Glutamatergic neuron (in vitro differentiated cells): ENCODE results near the gene YRDC. TPM values are rescaled to one million over a fixed set of nuclear protein-coding genes. Genes with fewer than 3 reads are reported as not detected.

Source experiments
- DNase-seq: peaks from one replicate; pipeline ENCODE4 v3.0.0; 2022
- H3K27ac Mint-ChIP-seq: one replicate; pipeline ENCODE4 v1.8.0; 2020; ENCODE audit warnings: mild to moderate bottlenecking, mixed read lengths, inconsistent platforms; ENCODE audit not compliant: unreplicated experiment
- H3K27me3 Mint-ChIP-seq: one replicate; pipeline ENCODE4 v1.8.0; 2020; ENCODE audit warnings: mild to moderate bottlenecking, moderate library complexity, mixed read lengths, inconsistent platforms; ENCODE audit not compliant: unreplicated experiment
- H3K36me3 Mint-ChIP-seq: one replicate; pipeline ENCODE4 v1.8.0; 2020; ENCODE audit warnings: mild to moderate bottlenecking, mixed read lengths, inconsistent platforms; ENCODE audit not compliant: unreplicated experiment
- H3K4me1 Mint-ChIP-seq: one replicate; pipeline ENCODE4 v1.8.0; 2020; ENCODE audit warnings: mild to moderate bottlenecking, low read depth, mixed read lengths, inconsistent platforms; ENCODE audit not compliant: unreplicated experiment
- H3K4me3 Mint-ChIP-seq: one replicate; pipeline ENCODE4 v1.8.0; 2020; ENCODE audit warnings: mild to moderate bottlenecking, mixed read lengths, inconsistent platforms; ENCODE audit not compliant: unreplicated experiment
- H3K9me3 Mint-ChIP-seq: one replicate; pipeline ENCODE4 v1.8.0; 2020; ENCODE audit warnings: mild to moderate bottlenecking, moderate library complexity, mixed read lengths, inconsistent platforms; ENCODE audit not compliant: unreplicated experiment
- total RNA-seq: library from RNA; stranded (reverse); fragmentation: NEBNext Ultra II Directional; extraction: Animal tissue kit (Norgen Biotek cat#: 25700); gene quantifications from one replicate; pipeline ENCODE4 v1.2.1, GENCODE V29; 2021; ENCODE audit not compliant: unreplicated experiment
- TF ChIP-seq, protein P1 (sequence below): fragments of 200-600 bp; sonication (generic); IDR thresholded peaks from one replicate; pipeline ENCODE4 v1.5.0; 2021; ENCODE audit not compliant: partially characterized antibody, unreplicated experiment

Gene YRDC
- total RNA-seq, 1 donor from 2014 or later: 14.9 TPM

GRCh38 chr1:37822906-37823815, 15.2 kb upstream of the YRDC start:
- H3K4me3 Mint-ChIP-seq: no peak overlapping the region
- no peaks in the 10 kb centered on the region for H3K36me3 Mint-ChIP-seq
- no peak overlapping the region for H3K27ac Mint-ChIP-seq
- no peaks in the 10 kb centered on the region for H3K9me3 Mint-ChIP-seq
- H3K27me3 Mint-ChIP-seq: no peaks in the 10 kb centered on the region
- TF ChIP-seq, protein P1, sequence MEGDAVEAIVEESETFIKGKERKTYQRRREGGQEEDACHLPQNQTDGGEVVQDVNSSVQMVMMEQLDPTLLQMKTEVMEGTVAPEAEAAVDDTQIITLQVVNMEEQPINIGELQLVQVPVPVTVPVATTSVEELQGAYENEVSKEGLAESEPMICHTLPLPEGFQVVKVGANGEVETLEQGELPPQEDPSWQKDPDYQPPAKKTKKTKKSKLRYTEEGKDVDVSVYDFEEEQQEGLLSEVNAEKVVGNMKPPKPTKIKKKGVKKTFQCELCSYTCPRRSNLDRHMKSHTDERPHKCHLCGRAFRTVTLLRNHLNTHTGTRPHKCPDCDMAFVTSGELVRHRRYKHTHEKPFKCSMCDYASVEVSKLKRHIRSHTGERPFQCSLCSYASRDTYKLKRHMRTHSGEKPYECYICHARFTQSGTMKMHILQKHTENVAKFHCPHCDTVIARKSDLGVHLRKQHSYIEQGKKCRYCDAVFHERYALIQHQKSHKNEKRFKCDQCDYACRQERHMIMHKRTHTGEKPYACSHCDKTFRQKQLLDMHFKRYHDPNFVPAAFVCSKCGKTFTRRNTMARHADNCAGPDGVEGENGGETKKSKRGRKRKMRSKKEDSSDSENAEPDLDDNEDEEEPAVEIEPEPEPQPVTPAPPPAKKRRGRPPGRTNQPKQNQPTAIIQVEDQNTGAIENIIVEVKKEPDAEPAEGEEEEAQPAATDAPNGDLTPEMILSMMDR: no peak
- no peak for DNase-seq
- H3K4me1 Mint-ChIP-seq: no peaks in the 10 kb centered on the region

DNA sequence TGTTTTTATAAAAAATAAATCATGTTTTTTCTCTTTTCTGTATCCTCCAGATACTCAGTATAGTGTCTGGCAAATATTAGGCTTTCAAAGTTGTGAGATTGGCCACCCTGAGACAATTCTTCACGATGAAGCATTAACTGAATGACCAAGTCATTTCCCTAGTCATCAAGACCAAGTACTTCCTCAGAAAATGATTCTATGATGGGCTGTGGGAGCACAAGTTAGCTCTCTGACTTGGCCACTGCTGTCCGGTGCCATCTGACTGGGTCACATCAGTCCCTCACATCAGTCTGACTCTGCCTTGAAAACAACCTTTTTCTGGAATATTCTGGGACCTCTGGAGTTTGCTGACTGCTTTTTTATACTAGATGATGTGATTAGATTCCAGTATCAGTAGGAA, 13.5 kb upstream of the YRDC start:
- H3K4me1 Mint-ChIP-seq: no peaks in the 10 kb centered on the region
- H3K27me3 Mint-ChIP-seq: no peaks in the 10 kb centered on the region
- H3K9me3 Mint-ChIP-seq: no peaks in the 10 kb centered on the region
- TF ChIP-seq, protein P1: no peak
- H3K36me3 Mint-ChIP-seq: no peaks in the 10 kb centered on the region
- no peak overlapping the region for H3K4me3 Mint-ChIP-seq
- DNase-seq: no peak
- H3K27ac Mint-ChIP-seq: no peak overlapping the region

GRCh38 chr1:37817481-37817880, 9.5 kb upstream of the YRDC start:
- no peaks in the 10 kb centered on the region for H3K36me3 Mint-ChIP-seq
- no peak overlapping the region for H3K27ac Mint-ChIP-seq
- peaks cover 4% of the 10 kb centered on the region for H3K9me3 Mint-ChIP-seq
- peaks cover 2% of the 10 kb centered on the region for H3K27me3 Mint-ChIP-seq
- H3K4me3 Mint-ChIP-seq: no peak overlapping the region
- no peaks in the 10 kb centered on the region for H3K4me1 Mint-ChIP-seq
- DNase-seq: no peak
- TF ChIP-seq, protein P1: no peak

DNA sequence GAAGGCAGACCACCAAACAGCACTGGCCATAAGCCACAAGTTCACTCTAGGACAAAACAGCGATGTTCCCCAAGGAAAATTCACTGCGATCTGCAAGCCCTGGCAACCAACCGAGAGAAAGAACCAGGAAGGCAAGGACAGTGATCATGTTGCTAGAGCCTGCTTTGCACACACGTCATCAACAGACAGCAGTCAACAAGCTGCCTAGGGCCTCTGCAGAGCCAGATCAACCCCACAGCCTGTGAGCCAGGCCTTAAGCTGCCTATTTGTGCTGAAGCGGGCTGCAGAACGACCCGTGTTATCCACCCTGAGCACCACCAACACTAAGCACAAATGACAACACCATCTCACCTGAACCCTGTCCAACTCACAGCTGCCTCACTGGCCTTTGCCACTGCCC, 6.2 kb upstream of the YRDC start:
- Mint-ChIP-seq H3K27ac (no peak overlapping the region), H3K27me3 (peaks cover 2% of the 10 kb centered on the region), H3K9me3 (peaks cover 4% of the 10 kb centered on the region), H3K4me3 (no peak overlapping the region), H3K36me3 (no peaks in the 10 kb centered on the region), H3K4me1 (peaks cover 6% of the 10 kb centered on the region)
- TF ChIP-seq, protein P1: no peak
- DNase-seq: no peak

DNA sequence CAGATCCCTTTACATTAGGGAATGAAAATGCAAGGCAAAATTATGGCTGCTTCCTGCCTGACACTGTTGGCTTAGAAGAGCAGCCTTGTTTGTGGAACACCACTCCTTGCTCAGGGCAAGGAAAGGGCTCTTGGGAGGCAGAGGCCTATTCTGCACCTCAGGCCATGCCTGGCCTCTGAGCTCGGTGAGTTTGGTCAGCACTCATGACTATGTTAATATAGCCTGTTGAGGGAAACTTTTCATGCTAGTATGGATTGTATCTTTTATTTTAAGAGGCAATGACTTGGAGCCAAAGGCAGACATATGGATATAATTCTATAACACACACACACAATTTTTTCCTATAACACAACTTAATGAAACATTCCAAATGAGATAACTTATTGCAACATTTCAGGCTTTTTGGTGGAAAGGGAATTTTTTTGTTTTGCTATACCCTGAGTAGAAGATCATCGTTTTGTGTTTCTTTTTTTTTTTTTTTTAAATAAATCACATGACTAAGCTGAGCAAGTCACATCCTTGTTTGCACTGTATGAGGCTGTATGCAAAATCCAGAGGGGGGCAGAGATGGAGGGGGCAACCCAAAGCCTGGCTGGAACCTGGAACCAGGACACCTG, 5.6 kb upstream of the YRDC start:
- no peak overlapping the region for H3K27ac Mint-ChIP-seq
- peaks cover 2% of the 10 kb centered on the region for H3K27me3 Mint-ChIP-seq
- TF ChIP-seq, protein P1: no peak
- H3K9me3 Mint-ChIP-seq: peaks cover 7% of the 10 kb centered on the region
- DNase-seq: no peak
- H3K4me1 Mint-ChIP-seq: peaks cover 7% of the 10 kb centered on the region
- H3K4me3 Mint-ChIP-seq: no peak overlapping the region
- H3K36me3 Mint-ChIP-seq: no peaks in the 10 kb centered on the region
